GM06990 (cell line): Measurements from ENCODE around the gene PALS2.

Experiments used
- DNase-seq: peaks from one replicate; pipeline ENCODE4 v3.0.0-alpha.2; 2011; ENCODE audit not compliant: insufficient read length; ENCODE audit errors: extremely low read depth
- H3K27me3 ChIP-seq: replicated peaks from 2 replicates; pipeline ENCODE4 v1.6.0; 2011; ENCODE audit warnings: low read length; ENCODE audit not compliant: control insufficient read depth, insufficient read depth
- H3K36me3 ChIP-seq: 2 replicates; pipeline ENCODE4 v1.5.1; 2011; ENCODE audit warnings: low read length; ENCODE audit not compliant: control insufficient read depth, insufficient read depth
- H3K4me3 ChIP-seq: replicated peaks from 2 replicates; pipeline ENCODE4 v1.5.1; 2011; ENCODE audit warnings: low read depth, mild to moderate bottlenecking, control low read depth, low read length
- TF ChIP-seq, protein P1 (sequence below): IDR thresholded peaks from 2 replicates; pipeline ENCODE4 v1.5.1; 2011; ENCODE audit warnings: low read length, control low read depth, mild to moderate bottlenecking, inconsistent platforms; ENCODE audit not compliant: insufficient read depth, poor library complexity, severe bottlenecking

The PALS2 gene

GRCh38 chr7:24572997-24573553 is at the start of gene PALS2:
Gene PALS2, plus strand, starts transcription at chr7:24573452. Its CDS starts 50,216 bp downstream, at chr7:24623668.
- peak; percentile 88 for DNase-seq

GRCh38 chr7:24531255-24531654 is 42.0 kb upstream of the PALS2 start:
- H3K36me3 ChIP-seq: no peaks in the 10 kb centered on the region
- H3K4me3 ChIP-seq: no peak overlapping the region
- H3K27me3 ChIP-seq: no peaks in the 10 kb centered on the region
- TF ChIP-seq, protein P1, sequence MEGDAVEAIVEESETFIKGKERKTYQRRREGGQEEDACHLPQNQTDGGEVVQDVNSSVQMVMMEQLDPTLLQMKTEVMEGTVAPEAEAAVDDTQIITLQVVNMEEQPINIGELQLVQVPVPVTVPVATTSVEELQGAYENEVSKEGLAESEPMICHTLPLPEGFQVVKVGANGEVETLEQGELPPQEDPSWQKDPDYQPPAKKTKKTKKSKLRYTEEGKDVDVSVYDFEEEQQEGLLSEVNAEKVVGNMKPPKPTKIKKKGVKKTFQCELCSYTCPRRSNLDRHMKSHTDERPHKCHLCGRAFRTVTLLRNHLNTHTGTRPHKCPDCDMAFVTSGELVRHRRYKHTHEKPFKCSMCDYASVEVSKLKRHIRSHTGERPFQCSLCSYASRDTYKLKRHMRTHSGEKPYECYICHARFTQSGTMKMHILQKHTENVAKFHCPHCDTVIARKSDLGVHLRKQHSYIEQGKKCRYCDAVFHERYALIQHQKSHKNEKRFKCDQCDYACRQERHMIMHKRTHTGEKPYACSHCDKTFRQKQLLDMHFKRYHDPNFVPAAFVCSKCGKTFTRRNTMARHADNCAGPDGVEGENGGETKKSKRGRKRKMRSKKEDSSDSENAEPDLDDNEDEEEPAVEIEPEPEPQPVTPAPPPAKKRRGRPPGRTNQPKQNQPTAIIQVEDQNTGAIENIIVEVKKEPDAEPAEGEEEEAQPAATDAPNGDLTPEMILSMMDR: no peak
- DNase-seq: no peak

More at GRCh38 chr7:24572997-24573553, at the start of gene PALS2:
- H3K36me3 ChIP-seq: no peaks in the 10 kb centered on the region
- no peaks in the 10 kb centered on the region; the same call in none of the 2 replicates for H3K27me3 ChIP-seq
- TF ChIP-seq, protein P1: no peak
- peak within 1 kb of the TSS; percentile 79 for H3K4me3 ChIP-seq

DNA sequence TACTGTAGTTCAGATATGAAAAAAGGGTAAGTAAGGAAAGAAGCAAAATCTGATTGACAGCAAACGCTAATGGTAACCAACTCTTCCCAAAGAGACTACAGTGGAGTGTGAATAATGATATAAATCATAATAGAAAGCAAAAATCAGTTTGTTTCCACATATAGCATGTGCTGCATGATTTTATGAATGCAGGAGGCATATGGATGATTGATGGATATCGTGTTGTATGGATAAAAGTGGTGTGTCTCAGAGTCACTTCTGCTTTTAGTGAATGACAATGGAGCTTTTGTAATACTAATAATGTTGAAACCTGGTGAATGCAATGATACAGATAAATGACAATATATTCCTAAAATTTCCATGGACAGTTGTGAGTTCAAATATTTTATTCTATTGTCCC is 36.6 kb upstream of the PALS2 start:
- H3K27me3 ChIP-seq: no peaks in the 10 kb centered on the region
- no peak for DNase-seq
- no peak overlapping the region for H3K4me3 ChIP-seq
- no peaks in the 10 kb centered on the region for H3K36me3 ChIP-seq
- TF ChIP-seq, protein P1: no peak

- no peak overlapping the region for H3K4me3 ChIP-seq
- no peak for DNase-seq
- H3K27me3 ChIP-seq: no peaks in the 10 kb centered on the region
- H3K36me3 ChIP-seq: no peaks in the 10 kb centered on the region
- TF ChIP-seq, protein P1: no peak
These were observed 32.3 kb upstream of the PALS2 start for GRCh38 chr7:24540956-24541355.

- TF ChIP-seq, protein P1: no peak
- DNase-seq: no peak
- no peak overlapping the region for H3K4me3 ChIP-seq
- no peaks in the 10 kb centered on the region for H3K36me3 ChIP-seq
- H3K27me3 ChIP-seq: no peaks in the 10 kb centered on the region
These were observed 28.0 kb upstream of the PALS2 start for GRCh38 chr7:24545215-24545614.

DNA sequence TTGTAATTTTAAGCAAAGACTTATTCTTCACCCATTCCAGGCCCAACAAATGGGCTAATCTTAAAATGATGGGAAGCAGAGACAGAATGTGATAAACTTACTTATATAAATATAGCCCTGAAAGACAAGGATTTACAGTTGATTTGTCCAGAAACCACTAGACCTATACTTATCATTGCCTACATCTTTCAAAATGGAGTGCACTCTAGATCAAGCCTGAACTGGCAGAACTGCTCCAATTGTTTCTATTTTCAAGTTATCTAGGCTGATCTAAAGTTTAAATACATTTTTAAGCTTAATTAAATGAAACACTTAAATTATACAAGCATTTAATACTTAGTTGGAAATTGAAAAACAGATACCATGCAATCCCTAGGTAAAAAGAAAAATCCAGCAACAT is 24.9 kb upstream of the PALS2 start:
- Histone ChIP-seq H3K4me3 (no peak overlapping the region), H3K36me3 (no peaks in the 10 kb centered on the region), H3K27me3 (no peaks in the 10 kb centered on the region)
- TF ChIP-seq, protein P1: no peak
- DNase-seq: no peak
